H1 (cell line): ENCODE results near the gene INF2. TPM values are rescaled to one million over a fixed set of nuclear protein-coding genes. Genes with fewer than 3 reads are reported as not detected.

Source experiments
- CTBP2 ChIP-seq: IDR thresholded peaks from 2 replicates; pipeline ENCODE4 v1.7.0; 2011; ENCODE audit warnings: borderline replicate concordance, mild to moderate bottlenecking, moderate library complexity, mixed read lengths, low read length; ENCODE audit not compliant: insufficient read depth, insufficient read length
- GTF2F1 ChIP-seq: IDR thresholded peaks from 2 replicates; pipeline ENCODE4 v1.6.1; 2012; ENCODE audit warnings: low read depth, low read length, improper control_type of control experiment, borderline replicate concordance
- JUN ChIP-seq: IDR thresholded peaks from 2 replicates; pipeline ENCODE4 v1.6.1; 2011; ENCODE audit warnings: low read depth, mild to moderate bottlenecking, improper control_type of control experiment, low read length
- NANOG ChIP-seq: IDR thresholded peaks from 2 replicates; pipeline ENCODE4 v1.6.1; 2011; ENCODE audit warnings: low read length, low read depth, mild to moderate bottlenecking, inconsistent platforms; ENCODE audit not compliant: insufficient read depth, poor library complexity, severe bottlenecking
- SIN3A ChIP-seq, 2 experiments: IDR thresholded peaks in 1 of 2; conservative IDR thresholded peaks in 1 of 2; 2 replicates each; pipeline ENCODE4 v1.6.1; 2011 to 2012; ENCODE audit warnings: low read length in 2 of 2, improper control_type of control experiment in 1 of 2, low read depth in 1 of 2, mild to moderate bottlenecking in 1 of 2
- polyA plus RNA-seq, 7 experiments: library from polyadenylated mRNA; depleted of rRNA in 3 of 7; stranded (reverse) in 5 of 7; unstranded in 2 of 7; fragments of >200 nt in 5 of 7; fragments of 200-250 nt in 2 of 7; gene quantifications; 1 replicate in 5 of 7; 2 replicates in 1 of 7; 4 replicates in 1 of 7; pipeline versions ENCODE4 v1.2.1 to v1.2.3, GENCODE V29; 2011 to 2013; ENCODE audit warnings: missing spikeins in 2 of 7, mixed read lengths in 2 of 7
- total RNA-seq: library from RNA; stranded (reverse); fragmentation: NEBNext Ultra II Directional; extraction: Animal tissue kit (Norgen Biotek cat#: 25700); gene quantifications from 2 replicates; pipeline ENCODE4 v1.2.1, GENCODE V29; 2021

INF2 gene
- total and polyA plus RNA-seq, 2 of the 8 experiments (the other 6 are each of a cell fraction or from before 2014, with no cell fraction given) = 29.1 to 59.5 TPM

- TF ChIP-seq NANOG (no peak), GTF2F1 (no peak), SIN3A (conservative IDR thresholded peaks at IDR 0.05 in 1 of 2, IDR thresholded peaks at IDR 0.05 in 1 of 2; ENCODE audit: low read depth in 1 of 2, low read length in 2 of 2) (no peak), JUN (no peak), CTBP2 (no peak)
- TF ChIP-seq, all 59 proteins: peak for 0
These were observed 1.6 kb upstream of the INF2 start (continued) for GRCh38 chr14:104687601-104688504.
